Breast epithelium (tissue), 3 donors: ENCODE results near the gene ASTN1.

ENCODE experiments used
- POLR2A ChIP-seq: fragments of 450-650 bp; IDR thresholded peaks from one replicate; pipeline ENCODE4 v1.6.1; 2016; ENCODE audit warnings: antibody characterized with exemption, mild to moderate bottlenecking, moderate library complexity
- TF ChIP-seq, protein P1 (sequence below), 3 donors: fragments of 450-650 bp; IDR thresholded peaks; one replicate each; pipeline ENCODE4 v1.5.1; 2016 to 2017; ENCODE audit warnings: antibody characterized with exemption in 3 of 3, mild to moderate bottlenecking in 3 of 3, moderate library complexity in 3 of 3

DNA sequence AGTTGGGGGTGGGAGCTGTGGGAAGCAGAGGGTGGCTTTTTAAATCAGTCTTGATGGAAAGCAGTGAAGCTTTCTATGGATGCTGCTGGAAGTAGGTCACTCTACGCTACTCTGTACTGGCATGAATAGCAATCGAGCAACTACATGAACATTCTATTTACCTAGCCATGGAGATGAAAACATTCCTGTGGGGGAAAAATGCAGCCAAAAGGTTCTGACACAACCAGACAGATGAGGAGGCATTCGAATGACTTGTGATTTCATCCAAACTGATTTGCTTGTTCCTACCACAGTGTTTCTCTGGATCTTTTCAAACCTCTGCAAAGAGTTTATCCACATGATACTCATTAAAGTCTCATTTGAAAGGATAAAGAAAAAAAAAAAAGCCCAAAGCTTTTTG lies 95.0 kb downstream of the ASTN1 start:
- TF ChIP-seq POLR2A, result no peak
- TF ChIP-seq, protein P1, sequence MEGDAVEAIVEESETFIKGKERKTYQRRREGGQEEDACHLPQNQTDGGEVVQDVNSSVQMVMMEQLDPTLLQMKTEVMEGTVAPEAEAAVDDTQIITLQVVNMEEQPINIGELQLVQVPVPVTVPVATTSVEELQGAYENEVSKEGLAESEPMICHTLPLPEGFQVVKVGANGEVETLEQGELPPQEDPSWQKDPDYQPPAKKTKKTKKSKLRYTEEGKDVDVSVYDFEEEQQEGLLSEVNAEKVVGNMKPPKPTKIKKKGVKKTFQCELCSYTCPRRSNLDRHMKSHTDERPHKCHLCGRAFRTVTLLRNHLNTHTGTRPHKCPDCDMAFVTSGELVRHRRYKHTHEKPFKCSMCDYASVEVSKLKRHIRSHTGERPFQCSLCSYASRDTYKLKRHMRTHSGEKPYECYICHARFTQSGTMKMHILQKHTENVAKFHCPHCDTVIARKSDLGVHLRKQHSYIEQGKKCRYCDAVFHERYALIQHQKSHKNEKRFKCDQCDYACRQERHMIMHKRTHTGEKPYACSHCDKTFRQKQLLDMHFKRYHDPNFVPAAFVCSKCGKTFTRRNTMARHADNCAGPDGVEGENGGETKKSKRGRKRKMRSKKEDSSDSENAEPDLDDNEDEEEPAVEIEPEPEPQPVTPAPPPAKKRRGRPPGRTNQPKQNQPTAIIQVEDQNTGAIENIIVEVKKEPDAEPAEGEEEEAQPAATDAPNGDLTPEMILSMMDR (IDR thresholded peaks at IDR 0.05), result no peak
